ENCODE results near the gene LDHAL6B.

Gene LDHAL6B

DNA sequence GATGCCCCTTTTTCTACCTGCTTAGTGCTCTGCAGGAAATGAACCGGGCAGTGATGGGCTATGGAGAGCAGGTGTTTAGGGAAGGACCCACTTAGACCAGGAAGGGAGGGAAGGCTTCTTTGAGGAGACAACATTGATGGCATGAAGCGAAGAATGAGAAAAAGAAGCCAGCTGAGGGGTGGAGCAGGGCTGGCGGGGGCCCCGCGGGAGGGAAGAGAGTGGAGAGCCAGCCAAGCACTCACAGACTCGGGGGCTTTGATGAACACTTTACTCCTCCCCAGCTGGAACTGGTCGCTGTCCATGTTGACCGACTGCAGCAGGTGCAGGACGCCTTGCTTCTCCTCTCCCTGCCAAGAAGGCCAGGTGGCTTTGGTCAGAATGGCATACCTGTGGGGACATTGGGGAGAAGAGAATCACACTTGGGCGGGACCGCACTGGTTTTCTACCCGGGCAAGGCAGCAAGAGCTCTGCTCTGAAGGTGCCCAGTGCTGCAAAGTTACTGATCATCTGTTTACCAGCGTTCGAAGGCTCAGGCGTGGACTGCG is 28.4 kb upstream of the LDHAL6B start:
- DNase-seq, result no peak

DNA sequence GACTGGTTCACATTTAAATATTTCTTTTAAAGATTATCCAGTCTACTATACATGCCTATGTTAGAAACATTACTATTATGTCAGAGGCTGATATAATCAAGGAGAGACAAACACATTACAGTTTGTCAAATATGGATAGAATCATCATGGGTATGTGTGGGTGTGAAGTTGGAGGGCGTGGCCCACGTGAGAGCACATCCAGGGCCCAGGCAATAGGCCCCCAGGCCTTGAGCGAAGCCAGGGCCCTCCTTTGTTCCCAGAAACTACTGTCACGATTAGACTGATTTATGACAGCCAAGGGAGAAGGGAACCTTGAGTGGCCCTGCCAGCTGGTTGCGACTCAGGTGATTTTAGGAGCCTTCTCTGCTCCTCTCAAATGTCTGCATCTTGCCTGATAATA is 26.9 kb upstream of the LDHAL6B start:
- DNase-seq, result no peak

DNA sequence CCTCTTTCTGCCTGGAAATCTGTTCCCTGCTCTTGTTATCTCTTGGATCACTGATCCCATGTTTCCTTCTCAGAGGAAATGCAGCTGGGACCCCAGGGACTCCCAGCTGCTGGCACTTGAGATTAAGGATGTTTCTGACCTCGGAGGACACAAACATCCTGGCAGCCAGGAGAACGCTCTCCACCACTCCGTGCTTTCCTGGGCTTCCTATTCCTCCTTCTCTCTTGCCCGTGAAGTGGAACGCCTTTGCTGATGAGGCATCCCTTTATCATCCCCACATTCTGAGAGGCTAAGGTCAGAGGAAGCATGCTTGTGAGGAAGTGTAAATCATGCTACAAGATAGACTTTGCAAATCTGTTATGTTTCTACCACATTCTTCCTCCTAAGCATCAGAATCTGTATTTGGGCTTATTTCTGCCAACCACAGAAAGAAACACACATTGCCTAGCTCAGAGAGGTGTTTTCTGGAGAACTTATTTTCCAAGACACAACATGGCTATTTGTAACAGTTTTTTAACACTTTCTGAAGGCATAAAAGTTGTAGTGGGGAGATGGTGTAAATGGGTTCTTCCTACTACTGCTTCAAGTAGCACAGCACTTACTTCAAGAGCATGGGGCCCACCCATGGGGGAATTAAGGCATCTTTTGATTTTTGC is 25.6 kb upstream of the LDHAL6B start:
- no peak for DNase-seq

DNA sequence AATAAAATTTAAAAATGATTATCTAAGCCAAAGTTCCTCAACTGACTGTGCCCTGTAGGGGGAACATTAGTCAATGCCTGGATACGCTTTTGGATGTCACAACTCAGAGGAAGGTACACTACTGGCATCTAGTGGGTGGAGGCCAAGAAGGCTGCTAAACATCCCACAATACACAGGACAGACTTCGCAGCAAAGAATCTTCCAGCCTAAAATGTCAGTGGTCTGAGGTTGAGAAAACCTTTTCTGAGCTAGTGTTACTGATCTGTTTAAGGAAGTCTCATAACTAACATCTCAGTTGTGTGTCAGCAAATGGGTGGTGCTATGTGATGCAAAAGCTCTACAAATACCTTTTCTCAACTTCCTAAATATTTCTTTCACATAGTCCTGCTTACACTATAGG is 20.9 kb upstream of the LDHAL6B start:
- no peak for DNase-seq

DNA sequence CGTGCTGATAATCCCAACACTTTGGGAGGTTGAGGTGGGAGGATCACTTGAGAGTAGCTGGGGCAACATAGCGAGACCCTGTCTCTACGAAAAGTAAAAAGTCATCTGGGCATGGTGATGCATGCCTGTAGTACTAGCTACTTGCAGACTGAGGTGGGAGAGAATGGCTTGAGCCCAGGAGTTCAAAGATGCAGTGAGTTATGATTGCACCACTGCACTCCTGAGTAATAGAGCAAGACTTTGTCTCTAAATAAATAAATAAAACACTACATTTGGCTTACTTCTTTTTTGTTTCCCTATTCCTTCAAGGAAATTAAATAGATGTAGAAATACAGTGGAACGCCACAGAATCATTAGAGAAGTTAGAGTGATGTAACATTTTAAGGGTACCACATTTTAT is 20.1 kb upstream of the LDHAL6B start:
- DNase-seq, result no peak

DNA sequence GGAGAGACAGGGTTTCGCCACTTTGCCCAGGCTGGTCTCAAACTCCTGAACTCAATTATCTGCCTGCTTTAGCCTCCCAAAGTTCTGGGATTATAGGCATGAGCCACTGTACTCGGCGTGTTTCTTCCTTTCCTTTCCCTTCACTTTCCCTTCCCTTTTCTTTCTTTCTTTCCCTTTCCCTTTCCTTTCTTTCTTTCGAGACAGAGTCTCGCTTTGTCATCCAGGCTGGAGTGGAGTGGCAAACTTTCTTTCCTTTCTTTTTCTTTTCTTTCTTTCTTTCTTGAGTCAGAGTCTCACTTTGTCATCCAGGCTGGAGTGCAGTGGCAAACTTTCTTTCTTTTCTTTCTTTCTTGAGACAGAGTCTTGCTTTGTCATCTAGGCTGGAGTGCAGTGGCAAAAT is 17.4 kb upstream of the LDHAL6B start:
- no peak for DNase-seq

DNA sequence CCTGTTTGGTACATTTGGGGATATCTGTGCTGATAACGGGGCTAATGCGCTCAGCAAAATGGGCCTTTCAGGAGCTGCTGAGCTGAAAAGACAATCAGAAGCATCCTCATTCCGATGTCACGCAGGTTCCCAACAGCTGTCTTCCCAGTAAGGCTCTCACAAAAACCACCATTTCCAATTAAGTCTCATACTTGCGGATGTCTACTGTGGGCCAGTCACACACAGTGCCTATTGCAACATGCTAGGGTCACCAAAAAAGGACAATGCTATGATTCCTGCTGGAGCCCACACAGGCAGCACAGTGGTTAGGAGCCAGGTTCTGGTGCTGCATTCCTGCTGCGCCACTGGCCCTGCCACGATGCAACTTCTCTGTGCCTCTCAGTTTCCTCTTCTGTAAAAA is 16.4 kb upstream of the LDHAL6B start:
- DNase-seq, result no peak

DNA sequence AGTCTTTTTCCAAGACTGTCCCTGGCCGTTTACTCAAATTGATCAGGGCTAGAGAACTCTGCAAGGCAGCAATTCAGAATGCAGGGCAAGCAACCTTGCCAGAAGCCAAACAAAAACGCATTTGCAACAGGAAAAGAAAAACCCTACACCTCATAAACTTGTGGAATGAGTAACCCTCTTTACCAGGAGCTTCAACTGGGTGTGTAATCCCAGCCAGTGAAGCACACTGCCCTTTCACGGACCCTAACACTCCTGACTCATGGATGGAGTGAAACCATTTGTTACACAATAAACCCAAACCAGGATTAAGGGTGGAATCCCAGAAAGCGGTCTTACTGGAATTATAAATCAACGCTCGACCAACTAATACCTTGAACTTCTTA is 14.8 kb upstream of the LDHAL6B start:
- peak; percentile 83 for DNase-seq

DNA sequence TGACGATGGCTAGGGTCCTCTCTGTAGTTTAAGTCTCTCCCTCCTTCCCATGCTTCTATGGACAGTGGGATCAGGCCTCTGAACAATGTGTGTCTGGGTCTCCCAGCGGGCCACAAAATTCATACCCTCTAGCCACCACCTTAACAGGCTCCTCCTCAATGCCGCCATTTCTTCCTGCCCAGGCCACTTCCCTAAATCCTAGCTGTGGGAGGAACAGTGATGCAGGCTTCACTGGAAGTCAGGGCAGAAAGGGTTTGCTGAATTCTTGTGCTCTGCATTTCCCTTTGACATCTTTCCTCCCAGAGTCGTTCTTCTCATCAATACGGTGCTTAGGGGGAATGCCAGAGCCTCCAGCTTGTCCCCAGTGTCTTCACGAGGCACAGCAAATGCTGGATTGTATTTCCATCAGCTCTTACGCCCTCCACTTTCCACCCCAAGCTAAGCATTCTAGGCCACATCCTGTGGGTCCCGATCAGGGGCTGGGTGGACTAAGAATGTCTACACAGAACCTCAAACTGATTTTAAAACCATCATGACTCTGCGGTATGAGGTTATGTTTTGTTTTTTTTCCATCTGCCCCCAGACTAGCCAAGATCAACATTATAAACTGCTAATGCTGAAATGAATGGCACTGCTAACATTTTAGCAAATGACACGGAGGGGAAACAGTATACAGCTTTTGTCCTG is 11.9 kb upstream of the LDHAL6B start:
- no peak for DNase-seq

DNA sequence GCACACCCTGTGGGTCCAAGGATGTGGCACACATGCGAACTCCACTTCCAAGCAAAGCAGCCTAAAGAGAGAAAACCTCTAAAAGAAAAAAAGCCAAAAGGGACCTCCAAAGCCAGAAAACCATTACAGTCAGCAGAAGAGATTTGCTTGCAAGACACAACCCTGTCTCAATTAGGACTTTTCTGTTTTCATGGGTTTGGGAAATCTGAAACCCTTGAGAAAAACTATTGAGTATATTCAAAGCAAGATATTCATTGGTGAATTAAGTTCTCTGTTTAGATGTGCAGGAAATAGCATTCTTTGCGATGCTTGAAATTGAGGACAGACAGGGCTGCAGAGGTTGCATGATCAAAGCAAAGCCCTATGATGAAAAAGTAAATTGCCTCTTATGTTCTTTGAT is 10.2 kb upstream of the LDHAL6B start:
- no peak for DNase-seq

DNA sequence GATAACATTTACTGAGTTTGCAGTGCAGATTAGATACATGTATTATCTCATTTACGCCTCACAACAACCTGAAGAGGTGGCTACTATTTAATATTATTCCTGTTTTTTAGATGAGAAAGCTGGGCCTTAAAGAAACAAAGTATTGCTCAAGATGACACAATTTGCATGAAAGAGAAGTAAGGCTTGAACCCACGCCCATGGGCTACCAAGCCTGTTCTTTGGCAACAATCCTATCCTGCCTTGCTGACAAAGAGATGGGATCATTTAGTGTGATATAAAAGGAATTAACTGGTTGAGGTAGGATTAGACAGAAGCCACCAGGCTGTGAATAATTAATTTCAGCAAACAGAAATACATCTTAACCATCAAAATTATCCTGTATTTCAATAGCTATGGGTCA is 9.2 kb upstream of the LDHAL6B start:
- DNase-seq, result no peak

DNA sequence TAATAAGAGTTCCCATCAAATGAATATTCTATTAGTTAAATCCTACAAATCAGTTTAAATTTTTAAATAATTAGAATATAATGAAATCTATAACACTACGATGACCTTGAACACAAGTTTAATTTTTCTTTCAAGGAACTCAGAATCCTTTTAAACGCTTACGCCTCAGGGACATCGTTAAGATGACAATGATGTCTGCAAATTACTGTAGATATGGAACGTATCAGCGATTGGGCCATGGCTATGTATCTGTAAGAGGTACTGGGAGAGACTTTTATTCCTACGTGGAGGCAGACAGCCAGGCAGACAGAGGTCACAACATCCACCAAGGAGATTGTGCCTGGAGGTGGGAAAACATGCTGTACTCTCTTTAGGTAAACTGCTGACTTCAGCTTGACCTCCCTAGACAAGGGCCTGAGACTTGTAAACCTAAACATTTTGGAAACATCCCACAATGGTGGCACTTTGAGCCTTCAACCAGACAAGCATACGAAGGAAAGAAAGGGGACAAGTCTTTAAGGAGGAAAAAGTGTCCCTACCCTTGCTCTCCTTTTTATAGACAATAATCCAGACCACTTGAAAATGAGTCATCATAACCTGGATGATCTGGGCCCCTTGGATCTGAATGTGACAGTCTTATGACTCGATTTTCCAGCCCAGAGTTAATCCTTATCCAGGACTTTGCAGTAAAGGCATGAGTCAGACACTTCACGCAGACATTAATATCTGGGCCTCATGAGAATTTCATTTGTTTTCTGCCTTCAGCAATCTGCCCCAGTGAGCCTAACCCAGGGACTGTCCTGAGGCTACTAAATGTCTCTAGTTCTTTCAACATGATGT is 6.8 kb upstream of the LDHAL6B start:
- peak; percentile 14 for DNase-seq

DNA sequence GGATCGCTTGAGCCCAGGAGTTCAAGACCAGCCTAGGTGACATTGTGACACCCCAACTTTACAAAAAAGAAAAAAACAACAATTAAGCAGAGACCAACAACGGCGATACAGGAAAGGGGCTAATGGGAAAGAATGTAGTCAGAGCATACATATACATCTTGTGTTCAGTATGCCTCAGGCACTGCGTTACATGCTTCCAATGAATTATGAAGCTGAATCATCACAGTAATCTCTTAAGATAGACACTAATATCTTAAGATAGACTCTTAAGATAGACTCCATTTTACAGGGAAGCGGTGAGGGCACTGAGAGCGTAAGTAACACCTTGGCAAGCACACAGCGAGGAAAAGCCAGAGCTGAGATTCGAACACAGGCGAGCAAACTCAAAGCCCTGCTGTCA is 6.1 kb upstream of the LDHAL6B start:
- no peak for DNase-seq

DNA sequence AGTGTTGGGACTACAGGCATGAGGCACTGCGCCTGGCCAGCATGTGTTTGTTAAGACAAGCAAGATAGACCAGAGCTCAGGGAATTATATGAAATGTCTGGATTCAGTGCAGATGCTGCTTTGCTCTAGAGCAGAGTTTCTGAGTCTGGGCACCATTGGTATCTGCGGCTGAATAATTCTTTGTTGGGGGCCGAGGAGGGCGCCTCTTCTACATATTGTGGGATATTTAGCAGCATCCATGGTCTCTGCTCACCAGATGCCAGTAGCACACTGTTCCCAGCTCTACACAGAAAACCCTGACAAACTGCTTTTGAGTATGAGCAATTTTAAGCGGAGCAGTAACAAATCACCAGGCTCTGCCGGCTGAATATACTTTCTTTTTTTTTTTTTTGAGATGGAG is 3.6 kb upstream of the LDHAL6B start:
- no peak for DNase-seq

DNA sequence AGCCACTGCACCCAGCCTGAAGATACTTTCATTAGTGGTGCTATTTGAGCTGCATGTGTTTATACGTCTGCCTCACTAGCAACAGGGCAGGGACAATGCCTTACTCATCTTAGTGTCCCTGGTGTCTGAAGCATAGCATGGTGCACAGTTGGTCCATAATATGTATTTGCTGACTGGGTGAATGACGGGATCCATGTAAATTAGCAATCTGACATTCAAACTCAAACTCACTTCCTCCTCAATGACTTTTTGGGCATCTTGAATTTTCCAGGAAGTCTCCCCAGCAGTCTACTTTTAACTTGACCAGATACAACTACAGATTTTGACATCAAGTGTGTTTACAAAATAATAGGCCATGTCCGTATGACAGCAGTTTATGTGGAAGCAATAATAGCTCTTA is 3.0 kb upstream of the LDHAL6B start:
- DNase-seq, result no peak

DNA sequence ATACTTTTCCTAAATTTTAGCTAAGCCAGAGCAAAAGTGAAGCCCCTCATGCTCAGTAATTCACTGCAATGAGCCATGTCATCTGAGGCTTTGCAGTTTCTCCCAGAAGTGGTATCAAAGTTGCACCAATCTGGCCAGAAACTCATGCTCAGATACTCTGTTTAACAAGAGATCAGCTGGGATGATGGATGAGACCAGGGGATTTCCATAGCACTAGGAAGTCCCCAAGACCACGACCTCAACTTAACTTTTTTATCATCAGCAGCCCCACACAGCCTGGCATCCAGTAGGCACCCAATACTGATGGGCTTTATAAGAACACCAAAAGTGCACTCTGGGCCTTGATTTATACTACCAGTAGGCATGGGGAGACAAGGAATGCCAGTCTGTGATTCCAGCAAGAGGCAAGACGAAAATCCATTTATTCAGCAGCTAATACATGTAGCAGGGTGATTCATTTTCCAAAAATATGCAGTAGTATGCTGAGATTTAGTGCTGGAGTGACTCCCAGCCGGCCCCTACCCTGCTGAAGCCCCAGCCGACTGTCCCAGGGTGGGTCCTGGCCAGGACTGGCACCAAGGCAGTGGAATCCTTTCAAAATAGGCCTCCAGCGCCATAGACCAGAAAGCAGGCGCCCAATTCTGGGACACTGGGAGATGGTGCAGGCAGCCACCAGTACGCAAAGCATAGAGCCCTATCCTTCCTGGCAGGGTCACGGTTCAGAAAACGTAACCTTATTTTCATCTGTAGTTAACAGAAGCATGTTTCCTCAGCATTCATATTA is 612 bp upstream of the LDHAL6B start:
- DNase-seq, result no peak

DNA sequence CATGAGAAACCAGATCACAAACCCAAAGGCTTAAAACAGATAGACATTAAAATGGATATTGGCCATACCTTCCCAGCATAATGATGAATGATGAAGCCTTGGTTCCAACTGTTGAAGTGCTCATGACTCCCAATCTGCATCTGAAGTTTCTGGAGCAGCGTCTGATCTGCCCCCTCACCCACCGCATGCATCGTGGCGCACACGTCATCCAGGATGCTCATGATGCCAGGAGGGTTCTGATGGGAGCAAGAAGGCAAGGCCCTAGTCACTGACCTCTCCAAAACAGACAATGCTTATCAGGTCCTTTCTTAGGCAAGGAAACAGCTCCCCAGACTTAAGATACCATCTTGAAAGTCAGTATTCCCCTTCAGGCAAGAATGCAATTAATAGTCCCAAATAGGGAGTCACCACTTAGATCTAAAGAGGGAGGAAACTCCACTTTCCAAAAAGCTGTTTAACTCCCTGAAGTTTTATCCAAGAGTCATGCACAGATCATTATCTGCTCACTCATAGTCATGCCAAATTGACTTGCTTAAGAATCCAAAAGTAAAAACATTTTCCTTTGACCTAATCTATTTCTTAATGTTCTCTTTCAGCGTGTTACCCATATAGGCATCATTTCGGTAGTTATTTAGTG is 2.1 kb downstream of the LDHAL6B start:
- DNase-seq, result no peak

DNA sequence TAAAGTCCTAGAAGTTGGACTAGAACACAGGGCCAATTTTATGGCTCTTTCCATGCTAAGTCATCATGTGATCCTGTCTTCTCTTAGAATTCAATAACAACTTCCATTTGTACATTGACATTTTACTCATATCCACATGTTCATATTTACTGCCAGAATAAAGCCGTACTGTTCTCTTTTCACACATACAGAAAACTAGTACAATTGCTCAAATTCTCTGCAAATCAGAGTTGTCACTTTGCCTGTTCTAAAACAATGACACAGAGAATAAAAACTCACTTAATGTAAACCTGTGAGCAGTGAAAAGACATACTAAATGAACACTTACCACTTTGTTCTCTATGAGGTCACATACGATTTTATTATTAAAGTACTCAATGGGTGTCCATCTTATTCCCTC is 3.5 kb downstream of the LDHAL6B start:
- DNase-seq, result no peak

DNA sequence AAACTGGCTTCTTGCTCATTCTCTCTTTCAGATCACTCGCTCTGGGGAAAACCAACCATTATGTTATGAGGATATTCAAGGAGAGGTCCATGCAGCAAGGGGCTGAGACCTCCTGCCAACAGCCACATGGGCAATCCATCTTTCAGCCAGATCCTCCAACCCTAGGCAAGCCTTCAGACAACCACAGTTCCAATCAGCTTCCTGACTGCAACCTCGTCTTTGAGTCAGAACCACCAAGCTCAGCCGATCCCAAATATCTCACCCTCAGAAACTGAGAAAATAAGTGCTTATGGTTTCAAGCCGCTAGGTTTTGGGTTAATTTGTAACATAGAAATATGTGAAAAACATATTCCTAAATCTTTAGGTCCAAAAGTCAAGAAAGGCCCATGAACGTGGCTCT is 10.3 kb downstream of the LDHAL6B start:
- no peak for DNase-seq

DNA sequence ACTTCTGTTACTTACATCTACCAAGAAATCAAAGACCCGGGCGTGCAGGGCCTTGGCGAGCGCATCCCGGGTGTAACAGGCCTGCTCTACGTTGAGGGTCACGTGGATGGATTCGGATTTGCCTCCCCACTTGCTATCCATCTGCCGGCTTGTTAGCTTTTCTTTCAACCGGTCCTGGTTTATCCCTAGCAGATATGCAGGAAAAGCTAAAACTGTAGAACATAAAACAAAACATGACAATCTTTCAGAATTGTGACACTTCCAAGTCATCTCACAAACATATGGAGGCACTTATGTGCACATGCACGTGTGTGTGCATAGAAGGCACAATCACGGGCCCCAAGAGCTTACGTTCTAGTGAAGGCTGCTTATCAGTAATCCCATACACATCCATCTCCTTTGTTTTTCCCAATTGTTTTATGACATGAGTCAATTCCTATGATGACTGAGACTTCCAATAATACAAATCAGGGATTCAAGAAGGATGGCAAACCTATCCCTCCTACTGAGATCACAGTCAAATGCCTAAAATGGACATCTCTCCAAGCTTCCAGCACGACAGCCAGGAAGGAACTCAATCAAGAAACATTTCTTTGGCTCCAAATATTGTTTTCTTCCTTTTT is 11.3 kb downstream of the LDHAL6B start:
- DNase-seq, result no peak

DNA sequence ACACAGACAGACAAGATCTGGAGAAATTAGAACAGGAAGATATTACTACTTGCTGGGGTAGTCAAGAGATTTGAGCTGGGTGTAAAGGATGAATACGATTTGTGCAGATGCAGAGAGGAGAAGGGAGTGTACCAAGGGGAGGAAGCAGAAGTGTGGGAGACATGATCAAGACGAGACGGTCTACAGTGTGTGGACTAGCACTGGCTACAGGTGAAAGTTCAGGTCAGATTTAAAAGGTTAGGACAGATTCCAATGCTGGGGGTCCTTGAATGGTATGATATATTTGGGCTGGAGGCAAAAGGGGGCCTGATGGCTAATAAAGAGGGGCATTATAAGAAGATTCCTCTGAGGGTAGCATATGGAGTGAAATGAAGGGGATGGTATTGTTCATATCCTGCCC is 12.1 kb downstream of the LDHAL6B start:
- no peak for DNase-seq

Measured in amniotic stem cell (primary cell).